ENCODE measurements around the gene GRB7. TPM values are rescaled to one million over a fixed set of nuclear protein-coding genes. Genes with fewer than 3 reads are reported as not detected.
A peak's percentile ranks its signal among the peaks of the same experiment; 100 is the strongest.

GRB7 gene
- polyA plus RNA-seq, 2 of the 4 experiments (the other 2 are of a cell fraction), result 5.9 to 10.1 TPM

DNA sequence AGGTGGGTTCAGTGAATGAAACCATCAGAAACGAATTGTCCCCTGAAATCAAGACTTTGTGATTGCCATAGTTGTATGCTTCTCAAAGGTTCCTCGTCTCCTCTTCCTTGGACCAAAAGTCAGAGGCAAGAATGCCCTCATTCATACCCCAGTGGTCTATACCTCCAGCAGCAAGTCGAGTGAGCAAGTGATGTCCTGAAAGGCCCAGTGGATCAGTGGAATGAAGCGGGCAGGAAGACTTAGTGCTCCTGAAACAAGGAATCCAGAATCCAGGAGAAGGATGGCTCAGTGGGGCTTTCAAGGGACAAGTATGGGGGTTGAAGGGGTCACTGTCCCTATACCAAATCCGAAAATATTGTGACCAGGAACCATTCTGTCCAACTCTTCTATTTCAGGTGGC lies 43.1 kb upstream of the GRB7 start:
- POLR2A ChIA-PET, result no interaction called here
- DNase-seq (ENCODE audit: low read depth in 1 of 2, low spot score in 1 of 2), result no peak
- ATAC-seq, result no peak
- peaks cover 16% of the 10 kb centered on the region for H3K4me1 ChIP-seq
- WGBS (ENCODE audit: missing lambda C conversion rate), result 69% methylated on average over 5 of the region's 5 CpGs
- H3K9me3 ChIP-seq, result no peaks in the 10 kb centered on the region
- no peak overlapping the region for H3K4me3 ChIP-seq
- no peak for FAIRE-seq
- H3K4me2 ChIP-seq, result no peak overlapping the region
- TF ChIP-seq RFX5 (IDR thresholded peaks at IDR 0.05) (no peak), HOXA7 (CRISPR knock-in tag; IDR thresholded peaks at IDR 0.05) (no peak), ZC3H11A (IDR thresholded peaks at IDR 0.05) (no peak), MAFK (IDR thresholded peaks at IDR 0.05; ENCODE audit: partially characterized antibody) (no peak), MYC (IDR thresholded peaks at IDR 0.05; ENCODE audit: borderline replicate concordance, low read length) (no peak), POLR2AphosphoS2 (conservative IDR thresholded peaks at IDR 0.05; ENCODE audit: low read length) (no peak), CHD2 (IDR thresholded peaks at IDR 0.05; ENCODE audit: low read length, partially characterized antibody) (no peak), CHD4 (IDR thresholded peaks at IDR 0.05; ENCODE audit: borderline replicate concordance) (no peak), RCOR1 (IDR thresholded peaks at IDR 0.05; ENCODE audit: low read depth, low read length) (no peak), NR3C1 (IDR thresholded peaks at IDR 0.05) (no peak), RAD21 (conservative IDR thresholded peaks at IDR 0.05 in 1 of 2, IDR thresholded peaks at IDR 0.05 in 1 of 2) (no peak), TP53 (CRISPR knock-in tag; IDR thresholded peaks at IDR 0.05) (no peak), NPAS2 (CRISPR knock-in tag; IDR thresholded peaks at IDR 0.05; ENCODE audit: borderline replicate concordance) (no peak), HEYL (CRISPR knock-in tag; IDR thresholded peaks at IDR 0.05) (no peak), FOXS1 (CRISPR knock-in tag; IDR thresholded peaks at IDR 0.05) (no peak)
- TF ChIP-seq, protein P1, sequence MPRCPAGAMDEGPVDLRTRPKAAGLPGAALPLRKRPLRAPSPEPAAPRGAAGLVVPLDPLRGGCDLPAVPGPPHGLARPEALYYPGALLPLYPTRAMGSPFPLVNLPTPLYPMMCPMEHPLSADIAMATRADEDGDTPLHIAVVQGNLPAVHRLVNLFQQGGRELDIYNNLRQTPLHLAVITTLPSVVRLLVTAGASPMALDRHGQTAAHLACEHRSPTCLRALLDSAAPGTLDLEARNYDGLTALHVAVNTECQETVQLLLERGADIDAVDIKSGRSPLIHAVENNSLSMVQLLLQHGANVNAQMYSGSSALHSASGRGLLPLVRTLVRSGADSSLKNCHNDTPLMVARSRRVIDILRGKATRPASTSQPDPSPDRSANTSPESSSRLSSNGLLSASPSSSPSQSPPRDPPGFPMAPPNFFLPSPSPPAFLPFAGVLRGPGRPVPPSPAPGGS (IDR thresholded peaks at IDR 0.05), result no peak
- TF ChIP-seq, protein P2, sequence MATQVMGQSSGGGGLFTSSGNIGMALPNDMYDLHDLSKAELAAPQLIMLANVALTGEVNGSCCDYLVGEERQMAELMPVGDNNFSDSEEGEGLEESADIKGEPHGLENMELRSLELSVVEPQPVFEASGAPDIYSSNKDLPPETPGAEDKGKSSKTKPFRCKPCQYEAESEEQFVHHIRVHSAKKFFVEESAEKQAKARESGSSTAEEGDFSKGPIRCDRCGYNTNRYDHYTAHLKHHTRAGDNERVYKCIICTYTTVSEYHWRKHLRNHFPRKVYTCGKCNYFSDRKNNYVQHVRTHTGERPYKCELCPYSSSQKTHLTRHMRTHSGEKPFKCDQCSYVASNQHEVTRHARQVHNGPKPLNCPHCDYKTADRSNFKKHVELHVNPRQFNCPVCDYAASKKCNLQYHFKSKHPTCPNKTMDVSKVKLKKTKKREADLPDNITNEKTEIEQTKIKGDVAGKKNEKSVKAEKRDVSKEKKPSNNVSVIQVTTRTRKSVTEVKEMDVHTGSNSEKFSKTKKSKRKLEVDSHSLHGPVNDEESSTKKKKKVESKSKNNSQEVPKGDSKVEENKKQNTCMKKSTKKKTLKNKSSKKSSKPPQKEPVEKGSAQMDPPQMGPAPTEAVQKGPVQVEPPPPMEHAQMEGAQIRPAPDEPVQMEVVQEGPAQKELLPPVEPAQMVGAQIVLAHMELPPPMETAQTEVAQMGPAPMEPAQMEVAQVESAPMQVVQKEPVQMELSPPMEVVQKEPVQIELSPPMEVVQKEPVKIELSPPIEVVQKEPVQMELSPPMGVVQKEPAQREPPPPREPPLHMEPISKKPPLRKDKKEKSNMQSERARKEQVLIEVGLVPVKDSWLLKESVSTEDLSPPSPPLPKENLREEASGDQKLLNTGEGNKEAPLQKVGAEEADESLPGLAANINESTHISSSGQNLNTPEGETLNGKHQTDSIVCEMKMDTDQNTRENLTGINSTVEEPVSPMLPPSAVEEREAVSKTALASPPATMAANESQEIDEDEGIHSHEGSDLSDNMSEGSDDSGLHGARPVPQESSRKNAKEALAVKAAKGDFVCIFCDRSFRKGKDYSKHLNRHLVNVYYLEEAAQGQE (IDR thresholded peaks at IDR 0.05), result no peak
- H3K27ac ChIP-seq, result no peak overlapping the region
- CTCF ChIA-PET, result interaction anchor here (0.6 to 50.7 kb wide), 6 partner anchors 16 to 57 kb away, joined by 4 to 1391 read pairs (median 10); partner anchors contain the start of genes MIEN1, PNMT, PPP1R1B and STARD3

DNA sequence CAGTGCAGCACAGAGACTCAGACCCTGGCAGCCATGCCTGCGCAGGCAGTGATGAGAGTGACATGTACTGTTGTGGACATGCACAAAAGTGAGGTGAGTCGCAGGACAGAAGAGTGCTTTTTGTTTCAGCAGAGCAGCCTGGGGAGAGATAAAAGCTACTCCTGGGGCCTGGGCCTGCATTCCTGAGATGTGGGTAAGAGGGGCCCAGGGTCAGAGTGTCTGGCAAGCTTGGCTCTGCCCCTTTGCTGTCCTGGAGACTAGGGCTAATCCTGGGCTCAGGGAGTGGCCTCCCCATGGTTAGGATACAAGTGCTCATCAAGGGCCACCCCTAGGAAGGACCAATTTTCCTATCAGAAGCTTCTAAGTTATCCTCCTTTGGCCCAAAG lies 42.7 kb upstream of the GRB7 start:
- 0 out of 3 replicates have a peak overlapping the region, but pooled peaks have one; percentile 0 for H3K4me2 ChIP-seq
- no peak overlapping the region for H3K27ac ChIP-seq
- DNase-seq (ENCODE audit: low read depth in 1 of 2, low spot score in 1 of 2) (no peak), ATAC-seq (no peak), FAIRE-seq (no peak)
- 80% methylated on average over 2 of the region's 2 CpGs for WGBS (ENCODE audit: missing lambda C conversion rate)
- H3K4me1 ChIP-seq, result peaks cover 16% of the 10 kb centered on the region
- H3K4me3 ChIP-seq, result no peak overlapping the region
- H3K9me3 ChIP-seq, result no peaks in the 10 kb centered on the region
- TF ChIP-seq, protein P3, sequence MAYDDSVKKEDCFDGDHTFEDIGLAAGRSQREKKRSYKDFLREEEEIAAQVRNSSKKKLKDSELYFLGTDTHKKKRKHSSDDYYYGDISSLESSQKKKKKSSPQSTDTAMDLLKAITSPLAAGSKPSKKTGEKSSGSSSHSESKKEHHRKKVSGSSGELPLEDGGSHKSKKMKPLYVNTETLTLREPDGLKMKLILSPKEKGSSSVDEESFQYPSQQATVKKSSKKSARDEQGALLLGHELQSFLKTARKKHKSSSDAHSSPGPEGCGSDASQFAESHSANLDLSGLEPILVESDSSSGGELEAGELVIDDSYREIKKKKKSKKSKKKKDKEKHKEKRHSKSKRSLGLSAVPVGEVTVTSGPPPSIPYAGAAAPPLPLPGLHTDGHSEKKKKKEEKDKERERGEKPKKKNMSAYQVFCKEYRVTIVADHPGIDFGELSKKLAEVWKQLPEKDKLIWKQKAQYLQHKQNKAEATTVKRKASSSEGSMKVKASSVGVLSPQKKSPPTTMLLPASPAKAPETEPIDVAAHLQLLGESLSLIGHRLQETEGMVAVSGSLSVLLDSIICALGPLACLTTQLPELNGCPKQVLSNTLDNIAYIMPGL (CRISPR knock-in tag; IDR thresholded peaks at IDR 0.05; ENCODE audit: borderline replicate concordance), result no peak
- TF ChIP-seq, protein P4, sequence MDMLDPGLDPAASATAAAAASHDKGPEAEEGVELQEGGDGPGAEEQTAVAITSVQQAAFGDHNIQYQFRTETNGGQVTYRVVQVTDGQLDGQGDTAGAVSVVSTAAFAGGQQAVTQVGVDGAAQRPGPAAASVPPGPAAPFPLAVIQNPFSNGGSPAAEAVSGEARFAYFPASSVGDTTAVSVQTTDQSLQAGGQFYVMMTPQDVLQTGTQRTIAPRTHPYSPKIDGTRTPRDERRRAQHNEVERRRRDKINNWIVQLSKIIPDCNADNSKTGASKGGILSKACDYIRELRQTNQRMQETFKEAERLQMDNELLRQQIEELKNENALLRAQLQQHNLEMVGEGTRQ (IDR thresholded peaks at IDR 0.05), result no peak
- no peak for TF ChIP-seq HOXB5 (CRISPR knock-in tag; IDR thresholded peaks at IDR 0.05)
- CTCF ChIA-PET, result interaction anchor here (0.6 to 50.7 kb wide), 8 partner anchors 13 to 58 kb away, joined by 3 to 1391 read pairs (median 8); partner anchors contain the start of genes MIEN1, PNMT, PPP1R1B and STARD3
- POLR2A ChIA-PET, result interaction anchor here (0.6 kb wide), 1 partner anchor 36 kb away, joined by 7 read pairs; no protein-coding TSS in a partner anchor

Data from A549 (cell line).